Measurements from ENCODE around the gene GNB2. TPM values are rescaled to one million over a fixed set of nuclear protein-coding genes. Genes with fewer than 3 reads are reported as not detected.

The GNB2 gene
- total and polyA plus RNA-seq, 2 of the 8 experiments (the other 6 are each of a cell fraction or from before 2014, with no cell fraction given): 157 to 260 TPM

- no peak for FAIRE-seq
- no peak overlapping the region for H3K56ac ChIP-seq (replicated peaks; ENCODE audit: insufficient read length, low read depth, low read length)
- peaks cover 0 to 7% (median 4%) of the 10 kb centered on the region in 4 experiments; a peak in 6 of 7 replicates for H3K4me1 ChIP-seq (replicated peaks in 1 of 4; ENCODE audit: control insufficient read depth in 3 of 4, insufficient read depth in 4 of 4, low read length in 3 of 4)
- no peak for DNase-seq (ENCODE audit: low read depth in 1 of 2, low spot score in 2 of 2)
- H3K79me2 ChIP-seq (ENCODE audit: control insufficient read depth in 1 of 2, insufficient read depth in 2 of 2, low read length in 2 of 2): no peaks in the 10 kb centered on the region
- H3K18ac ChIP-seq (ENCODE audit: extremely low read depth, low read length): no peak overlapping the region
- no peak overlapping the region for H2AFZ ChIP-seq (ENCODE audit: low read length)
- no peak overlapping the region for H3K9ac ChIP-seq (replicated peaks in 1 of 4; ENCODE audit: extremely low read depth in 1 of 4, low read depth in 3 of 4, low read length in 3 of 4)
- H4K91ac ChIP-seq (replicated peaks; ENCODE audit: insufficient read length, low read length): no peak overlapping the region
- peaks cover 2% of the 10 kb centered on the region; the same call in 1 of the 2 replicates for H3K23me2 ChIP-seq (ENCODE audit: low read depth, low read length)
- H4K8ac ChIP-seq (ENCODE audit: extremely low read depth, insufficient read depth, low read length): no peak overlapping the region
- H3K23ac ChIP-seq (ENCODE audit: insufficient read length): no peak overlapping the region
- H2BK120ac ChIP-seq (replicated peaks; ENCODE audit: low read depth, low read length): no peak overlapping the region
- H3K14ac ChIP-seq (ENCODE audit: insufficient read length): no peak overlapping the region
- no peak overlapping the region for H2BK12ac ChIP-seq (ENCODE audit: low read depth, low read length)
- no peak overlapping the region; a peak in 1 of 4 replicates for H3K4me2 ChIP-seq (ENCODE audit: insufficient read depth in 1 of 2, low read depth in 2 of 2, low read length in 2 of 2)
- 80% methylated on average over 11 of the region's 13 CpGs; no CpG with 5 or more reads in 1 of the 2 experiments for WGBS, 2 experiments (ENCODE audit: extremely low coverage in 1 of 2, insufficient coverage in 1 of 2, insufficient read length in 1 of 2, insufficient replicate concordance in 2 of 2, low coverage in 1 of 2, low lambda C conversion rate in 2 of 2, missing lambda C conversion rate in 1 of 2)
- H3K27me3 ChIP-seq (replicated peaks in 1 of 4; ENCODE audit: control insufficient read depth in 3 of 4, extremely low read depth in 1 of 4, insufficient read depth in 3 of 4, low read length in 3 of 4): no peaks in the 10 kb centered on the region
- H3K79me1 ChIP-seq (ENCODE audit: low read depth, low read length): peaks cover 3% of the 10 kb centered on the region
- no peak overlapping the region for H2BK20ac ChIP-seq (ENCODE audit: low read length)
- peaks cover 13 to 34% of the 10 kb centered on the region in 2 experiments for H4K20me1 ChIP-seq (replicated peaks in 1 of 2; ENCODE audit: control insufficient read depth in 1 of 2, insufficient read depth in 2 of 2, low read length in 2 of 2)
- H3K36me3 ChIP-seq (ENCODE audit: control insufficient read depth in 2 of 4, insufficient read depth in 4 of 4, low read length in 3 of 4): peaks cover 27 to 82% (median 52%) of the 10 kb centered on the region in 4 experiments
- H3K4ac ChIP-seq (replicated peaks; ENCODE audit: insufficient read length, low read depth, low read length): no peak overlapping the region
- ChIA-PET POLR2A (ENCODE audit: partially characterized antibody) (interaction anchor here (0.6 to 10.3 kb wide), 16 partner anchors 10 to 310 kb away, joined by 3 to 257 read pairs (median 4); partner anchors contain the start of genes FBXO24, GIGYF1, MOSPD3 and POP7), CTCF (ENCODE audit: partially characterized antibody) (interaction anchor here (0.9 to 20.7 kb wide), 12 partner anchors 13 to 120 kb away, joined by 3 to 254 read pairs (median 4); partner anchors contain the start of genes GIGYF1 and POP7)
- H3K27ac ChIP-seq (ENCODE audit: low read depth, low read length): no peak overlapping the region
- no peak overlapping the region for H2AK5ac ChIP-seq (ENCODE audit: low read depth, low read length)
- H2BK15ac ChIP-seq (ENCODE audit: low read length): no peak overlapping the region
- H3K4me3 ChIP-seq (ENCODE audit: extremely low read depth in 1 of 4, insufficient read depth in 2 of 4, low read depth in 3 of 4, low read length in 4 of 4): no peak overlapping the region
- H3K9me3 ChIP-seq (ENCODE audit: insufficient read depth in 2 of 2, low read depth in 1 of 2, low read length in 1 of 2): no peaks in the 10 kb centered on the region
- H2BK5ac ChIP-seq (ENCODE audit: low read depth, low read length): no peak overlapping the region
- no peak overlapping the region for H4K5ac ChIP-seq (ENCODE audit: insufficient read length, low read depth, low read length)
- TF ChIP-seq TBP (IDR thresholded peaks at IDR 0.05; ENCODE audit: low read depth, low read length) (no peak), RAD21 (IDR thresholded peaks at IDR 0.05 in 1 of 2, conservative IDR thresholded peaks at IDR 0.05 in 1 of 2; ENCODE audit: low read depth in 2 of 2, low read length in 2 of 2) (no peak), JUND (IDR thresholded peaks at IDR 0.05; ENCODE audit: low read length) (no peak), POLR2A (IDR thresholded peaks at IDR 0.05; ENCODE audit: control extremely low read depth in 1 of 2, low read depth in 2 of 2, low read length in 2 of 2) (peak in 1 of 2 experiments; percentile 40; a peak in 1 of 3 replicates), BRCA1 (IDR thresholded peaks at IDR 0.05; ENCODE audit: low read depth, low read length) (no peak), EP300 (IDR thresholded peaks at IDR 0.05; ENCODE audit: borderline replicate concordance in 1 of 2, low read depth in 2 of 2, low read length in 2 of 2) (no peak), CTCF (IDR thresholded peaks at IDR 0.05; ENCODE audit: control extremely low read depth in 1 of 3, insufficient read depth in 1 of 3, low read depth in 1 of 3, low read length in 3 of 3) (no peak), SRF (IDR thresholded peaks at IDR 0.05; ENCODE audit: low read depth, low read length) (no peak), HDAC6 (IDR thresholded peaks at IDR 0.05; ENCODE audit: low read depth, low read length) (no peak), BCL11A (IDR thresholded peaks at IDR 0.05; ENCODE audit: low read depth in 2 of 2, low read length in 2 of 2) (no peak)
Observed at GRCh38 chr7:100679927-100680575, 6.5 kb downstream of the GNB2 start.
